DOHH2 (cell line): ENCODE results near the gene MSLN.

Experiments
- EZH2phosphoT487 ChIP-seq: fragments of 200-600 bp; sonication (generic); IDR thresholded peaks from 2 replicates; pipeline ENCODE4 v1.6.1; 2017; ENCODE audit warnings: borderline replicate concordance, mild to moderate bottlenecking, antibody characterized with exemption, low read length, moderate library complexity, mixed read lengths
- TF ChIP-seq, protein P1 (sequence below): fragments of 200-600 bp; sonication (generic); IDR thresholded peaks from one replicate; pipeline ENCODE4 v1.5.1; 2014; ENCODE audit warnings: antibody characterized with exemption, mild to moderate bottlenecking, low read depth, low read length; ENCODE audit not compliant: poor library complexity, severe bottlenecking

- TF ChIP-seq, protein P1, sequence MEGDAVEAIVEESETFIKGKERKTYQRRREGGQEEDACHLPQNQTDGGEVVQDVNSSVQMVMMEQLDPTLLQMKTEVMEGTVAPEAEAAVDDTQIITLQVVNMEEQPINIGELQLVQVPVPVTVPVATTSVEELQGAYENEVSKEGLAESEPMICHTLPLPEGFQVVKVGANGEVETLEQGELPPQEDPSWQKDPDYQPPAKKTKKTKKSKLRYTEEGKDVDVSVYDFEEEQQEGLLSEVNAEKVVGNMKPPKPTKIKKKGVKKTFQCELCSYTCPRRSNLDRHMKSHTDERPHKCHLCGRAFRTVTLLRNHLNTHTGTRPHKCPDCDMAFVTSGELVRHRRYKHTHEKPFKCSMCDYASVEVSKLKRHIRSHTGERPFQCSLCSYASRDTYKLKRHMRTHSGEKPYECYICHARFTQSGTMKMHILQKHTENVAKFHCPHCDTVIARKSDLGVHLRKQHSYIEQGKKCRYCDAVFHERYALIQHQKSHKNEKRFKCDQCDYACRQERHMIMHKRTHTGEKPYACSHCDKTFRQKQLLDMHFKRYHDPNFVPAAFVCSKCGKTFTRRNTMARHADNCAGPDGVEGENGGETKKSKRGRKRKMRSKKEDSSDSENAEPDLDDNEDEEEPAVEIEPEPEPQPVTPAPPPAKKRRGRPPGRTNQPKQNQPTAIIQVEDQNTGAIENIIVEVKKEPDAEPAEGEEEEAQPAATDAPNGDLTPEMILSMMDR: no peak
- no peak for TF ChIP-seq EZH2phosphoT487
Measured at GRCh38 chr16:802461-802860, 41.9 kb downstream of the MSLN start.
